Small intestine (tissue), 7 donors: Measurements from ENCODE around the gene TRIM67. TPM values are rescaled to one million over a fixed set of nuclear protein-coding genes. Genes with fewer than 3 reads are reported as not detected.
"Not testable (repeated sequence)": the region's sequence is repeated elsewhere in the genome, so short reads cannot be mapped to it uniquely, and the experiment has no call there.

ENCODE experiments used
- DNase-seq, 2 donors: peaks; one replicate each; pipeline versions ENCODE4 v3.0.0 to v3.0.0-alpha.2; 2013
- FAIRE-seq: peaks from 2 replicates; lab custom pipeline; 2012; peaks lifted over from hg19 to GRCh38; lab: Jason Lieb, UNC
- H3K27ac ChIP-seq, 3 donors: one replicate each; pipeline ENCODE4 v1.5.1; 2013; ENCODE audit warnings: low read length in 2 of 3, mild to moderate bottlenecking in 2 of 3, control low read depth in 1 of 3, inconsistent platforms in 1 of 3, low read depth in 1 of 3, moderate library complexity in 1 of 3
- H3K27me3 ChIP-seq, 3 donors: one replicate each; pipeline ENCODE4 v1.6.1; 2013; ENCODE audit warnings: low read length in 3 of 3, inconsistent platforms in 1 of 3; ENCODE audit not compliant: control insufficient read depth in 3 of 3, insufficient read depth in 3 of 3
- H3K36me3 ChIP-seq, 3 donors: one replicate each; pipeline ENCODE4 v1.6.1; 2013; ENCODE audit warnings: low read length in 3 of 3, inconsistent platforms in 1 of 3, low read depth in 1 of 3, mild to moderate bottlenecking in 1 of 3, moderate library complexity in 1 of 3; ENCODE audit not compliant: control insufficient read depth in 3 of 3, insufficient read depth in 2 of 3
- H3K4me1 ChIP-seq, 3 donors: one replicate each; pipeline ENCODE4 v1.6.1; 2013; ENCODE audit warnings: low read length in 2 of 3, inconsistent platforms in 1 of 3, low read depth in 1 of 3, mild to moderate bottlenecking in 1 of 3, moderate library complexity in 1 of 3; ENCODE audit not compliant: control insufficient read depth in 3 of 3, insufficient read depth in 2 of 3
- H3K4me3 ChIP-seq, 3 donors: one replicate each; pipeline ENCODE4 v1.5.1; 2013; ENCODE audit warnings: low read length in 3 of 3, control low read depth in 1 of 3, inconsistent platforms in 1 of 3, low read depth in 1 of 3, mild to moderate bottlenecking in 1 of 3, moderate library complexity in 1 of 3
- H3K9me3 ChIP-seq, 2 donors: one replicate each; pipeline ENCODE4 v1.6.1; 2013; ENCODE audit warnings: low read depth in 1 of 2, low read length in 1 of 2; ENCODE audit not compliant: control insufficient read depth in 2 of 2, insufficient read depth in 1 of 2
- WGBS, 3 donors: extraction: QIAGEN DNeasy Blood & Tissue Kit; methylation state at CpG; one replicate each; pipeline ENCODE4 v1.1.7; 2013; 5-methylcytosine and 5-hydroxymethylcytosine counted together
- polyA plus RNA-seq, 4 donors: library from polyadenylated mRNA; stranded (reverse) in 3 of 4; unstranded in 1 of 4; fragments of 200-250 nt in 3 of 4; fragments of 120-200 nt in 1 of 4; gene quantifications; one replicate each; pipeline versions ENCODE4 v1.2.1 to v1.2.3, GENCODE V29; 2013
- donor health status: healthy with polysubstance abuse.
- donor health status: control.
- donor health status: control.
- donor health status: Bipolar disorder and iron deficiency.
- donor health status: healthy.

The TRIM67 gene
- polyA plus RNA-seq, 4 donors, result under 0.01 to 0.39 (median 0.21) TPM; not detected in 1

DNA sequence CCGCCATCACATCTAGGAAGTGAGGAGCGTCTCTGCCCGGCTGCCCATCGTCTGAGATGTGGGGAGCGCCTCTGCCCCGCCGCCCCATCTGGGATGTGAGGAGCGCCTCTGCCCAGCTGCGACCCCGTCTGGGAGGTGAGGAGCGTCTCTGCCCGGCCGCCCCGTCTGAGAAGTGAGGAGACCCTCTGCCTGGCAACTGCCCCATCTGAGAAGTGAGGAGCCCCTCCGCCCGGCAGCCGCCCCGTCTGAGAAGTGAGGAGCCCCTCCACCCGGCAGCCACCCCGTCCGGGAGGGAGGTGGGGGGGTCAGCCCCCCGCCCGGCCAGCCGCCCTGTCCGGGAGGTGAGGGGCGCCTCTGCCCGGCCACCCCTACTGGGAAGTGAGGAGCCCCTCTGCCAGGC, 33.4 kb upstream of the TRIM67 start:
- not testable (repeated sequence) for FAIRE-seq, H3K27ac ChIP-seq, H3K36me3 ChIP-seq, H3K9me3 ChIP-seq, H3K4me1 ChIP-seq, H3K27me3 ChIP-seq, DNase-seq, H3K4me3 ChIP-seq
- 86 to 95% (median 91%) methylated on average over 4 to 27 of the region's 27 CpGs for WGBS, 3 donors

DNA sequence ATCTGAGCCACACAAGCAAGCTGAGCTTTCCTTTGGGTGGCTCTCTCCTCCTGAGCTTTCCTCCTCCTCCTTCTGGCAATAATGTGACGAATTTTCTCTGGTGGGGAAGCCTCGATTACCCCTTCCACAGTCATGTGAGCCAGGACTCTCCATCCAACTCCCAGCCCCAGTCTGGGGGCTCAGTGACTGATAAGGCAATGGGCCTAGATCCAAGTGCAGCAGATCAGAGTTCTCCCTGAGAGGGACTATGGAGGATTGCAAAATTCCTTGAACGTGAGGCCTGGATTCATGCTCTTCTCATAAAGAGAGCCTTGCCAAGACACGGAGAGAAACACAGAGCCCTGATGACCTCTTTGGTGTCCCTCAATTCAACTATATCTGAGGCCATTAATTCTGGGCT, 31.3 kb upstream of the TRIM67 start:
- H3K27ac ChIP-seq, result no peak overlapping the region
- peaks cover 0 to 3% of the 10 kb centered on the region in 2 donors for H3K9me3 ChIP-seq
- no peak overlapping the region for H3K4me3 ChIP-seq
- 67 to 72% (median 68%) methylated on average over 4 of the region's 4 CpGs for WGBS, 3 donors
- H3K27me3 ChIP-seq, result peaks cover 0 to 2% (median 0%) of the 10 kb centered on the region in 3 donors
- FAIRE-seq, result no peak
- no peak for DNase-seq
- no peaks in the 10 kb centered on the region for H3K36me3 ChIP-seq
- no peaks in the 10 kb centered on the region for H3K4me1 ChIP-seq

DNA sequence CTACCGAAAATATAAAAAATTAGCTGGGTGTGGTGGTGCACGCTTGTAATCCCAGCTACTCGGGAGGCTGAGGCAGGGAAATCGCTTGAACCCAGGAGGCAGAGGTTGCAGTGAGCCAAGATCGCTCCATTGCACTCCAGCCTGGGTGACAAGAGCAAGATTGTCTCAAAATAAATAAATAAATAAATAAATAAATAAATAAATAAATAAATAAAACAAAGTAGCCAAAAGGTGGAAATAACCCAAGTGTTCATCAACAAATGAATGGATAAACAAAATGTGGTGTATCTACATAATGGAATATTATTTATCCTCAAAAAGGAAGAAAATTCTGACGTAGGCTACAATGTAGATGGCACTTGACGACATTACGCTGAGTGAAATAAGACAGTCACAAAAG, 29.3 kb upstream of the TRIM67 start:
- WGBS, 3 donors, result 94 to 97% (median 95%) methylated on average over 8 of the region's 8 CpGs
- not testable (repeated sequence) for FAIRE-seq, H3K27ac ChIP-seq, H3K4me3 ChIP-seq, H3K4me1 ChIP-seq, H3K27me3 ChIP-seq, H3K9me3 ChIP-seq, H3K36me3 ChIP-seq, DNase-seq

DNA sequence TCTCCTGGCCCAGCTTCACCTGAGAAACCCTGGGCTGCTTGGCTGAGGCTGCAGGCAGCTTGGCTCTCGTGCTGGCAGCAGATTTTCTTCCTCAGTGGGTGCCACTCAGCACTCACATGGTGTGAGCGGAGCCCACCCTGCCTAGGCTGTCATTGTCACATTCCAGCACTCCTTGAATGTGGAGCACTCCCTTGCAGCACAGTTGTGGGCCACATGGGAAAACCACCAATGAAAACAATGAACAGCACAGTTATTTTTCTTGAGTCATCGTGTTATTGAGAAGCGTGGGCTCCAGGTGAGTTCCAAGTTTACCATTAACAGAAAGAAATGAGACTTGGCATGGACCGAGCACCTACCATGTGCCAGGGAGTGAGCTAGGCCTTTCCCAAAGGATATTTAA, 27.2 kb upstream of the TRIM67 start:
- Histone ChIP-seq H3K9me3 (no peaks in the 10 kb centered on the region), H3K4me1 (no peaks in the 10 kb centered on the region), H3K27ac (no peak overlapping the region), H3K4me3 (no peak overlapping the region), H3K36me3 (no peaks in the 10 kb centered on the region), H3K27me3 (no peaks in the 10 kb centered on the region)
- DNase-seq, result no peak
- no peak for FAIRE-seq
- 48 to 86% (median 50%) methylated on average over 5 of the region's 5 CpGs for WGBS, 3 donors

DNA sequence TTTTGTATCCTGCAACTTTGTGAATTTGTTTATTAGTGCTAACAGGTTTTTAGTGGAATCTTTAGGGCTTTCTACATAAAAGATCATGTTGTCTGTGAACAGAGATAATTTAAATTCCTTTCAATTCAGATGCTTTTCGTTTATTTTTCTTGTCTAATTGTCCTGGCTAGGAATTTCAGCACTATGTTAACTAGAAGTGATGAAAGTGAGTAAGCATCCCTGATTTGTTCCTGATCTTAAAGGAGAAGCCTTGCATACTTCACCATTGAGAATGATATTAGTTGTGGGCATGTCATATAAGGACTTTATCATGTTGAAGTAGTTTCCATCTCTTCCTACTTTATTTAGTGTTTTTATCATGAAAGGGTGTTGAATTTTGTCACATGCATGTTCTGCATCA, 23.6 kb upstream of the TRIM67 start:
- H3K4me3 ChIP-seq, result no peak overlapping the region
- FAIRE-seq (no peak), DNase-seq (no peak)
- 33 to 50% (median 35%) methylated on average over 1 of the region's 1 CpG for WGBS, 3 donors
- no peaks in the 10 kb centered on the region for H3K4me1 ChIP-seq
- no peaks in the 10 kb centered on the region for H3K9me3 ChIP-seq
- peaks cover 0 to 5% (median 0%) of the 10 kb centered on the region in 3 donors for H3K27me3 ChIP-seq
- H3K27ac ChIP-seq, result no peak overlapping the region
- H3K36me3 ChIP-seq, result no peaks in the 10 kb centered on the region

DNA sequence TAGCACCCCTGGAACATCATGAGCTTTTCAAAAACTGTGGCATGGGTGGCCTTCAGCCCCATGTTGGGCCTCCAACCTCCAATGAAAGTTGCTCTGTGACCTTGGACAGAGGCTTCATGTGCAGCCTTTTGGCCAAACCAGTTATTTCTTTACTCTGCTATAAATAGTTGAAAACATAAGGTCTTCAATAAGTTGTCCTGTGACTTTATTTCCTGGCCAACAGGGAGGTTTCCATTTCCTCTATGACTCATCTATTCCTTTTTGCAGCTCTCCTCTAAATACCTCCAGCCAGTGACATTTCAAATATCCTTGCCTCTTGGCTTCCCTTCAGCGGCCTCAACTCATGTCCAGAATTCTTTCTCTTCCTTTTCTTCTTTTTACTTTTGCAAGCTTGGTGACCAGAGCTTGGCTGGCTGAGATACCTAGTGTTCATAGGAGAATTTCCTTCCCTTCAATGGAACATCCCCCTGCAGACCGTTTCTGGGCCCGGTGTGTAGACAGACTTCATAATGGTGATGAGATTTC, 22.7 kb upstream of the TRIM67 start:
- Histone ChIP-seq H3K27ac (no peak overlapping the region), H3K36me3 (no peaks in the 10 kb centered on the region), H3K4me1 (no peaks in the 10 kb centered on the region), H3K4me3 (no peak overlapping the region), H3K27me3 (peaks cover 0 to 5% (median 0%) of the 10 kb centered on the region in 3 donors), H3K9me3 (no peaks in the 10 kb centered on the region)
- WGBS, 3 donors, result 73 to 86% (median 83%) methylated on average over 3 of the region's 3 CpGs
- DNase-seq, result no peak
- FAIRE-seq, result no peak

DNA sequence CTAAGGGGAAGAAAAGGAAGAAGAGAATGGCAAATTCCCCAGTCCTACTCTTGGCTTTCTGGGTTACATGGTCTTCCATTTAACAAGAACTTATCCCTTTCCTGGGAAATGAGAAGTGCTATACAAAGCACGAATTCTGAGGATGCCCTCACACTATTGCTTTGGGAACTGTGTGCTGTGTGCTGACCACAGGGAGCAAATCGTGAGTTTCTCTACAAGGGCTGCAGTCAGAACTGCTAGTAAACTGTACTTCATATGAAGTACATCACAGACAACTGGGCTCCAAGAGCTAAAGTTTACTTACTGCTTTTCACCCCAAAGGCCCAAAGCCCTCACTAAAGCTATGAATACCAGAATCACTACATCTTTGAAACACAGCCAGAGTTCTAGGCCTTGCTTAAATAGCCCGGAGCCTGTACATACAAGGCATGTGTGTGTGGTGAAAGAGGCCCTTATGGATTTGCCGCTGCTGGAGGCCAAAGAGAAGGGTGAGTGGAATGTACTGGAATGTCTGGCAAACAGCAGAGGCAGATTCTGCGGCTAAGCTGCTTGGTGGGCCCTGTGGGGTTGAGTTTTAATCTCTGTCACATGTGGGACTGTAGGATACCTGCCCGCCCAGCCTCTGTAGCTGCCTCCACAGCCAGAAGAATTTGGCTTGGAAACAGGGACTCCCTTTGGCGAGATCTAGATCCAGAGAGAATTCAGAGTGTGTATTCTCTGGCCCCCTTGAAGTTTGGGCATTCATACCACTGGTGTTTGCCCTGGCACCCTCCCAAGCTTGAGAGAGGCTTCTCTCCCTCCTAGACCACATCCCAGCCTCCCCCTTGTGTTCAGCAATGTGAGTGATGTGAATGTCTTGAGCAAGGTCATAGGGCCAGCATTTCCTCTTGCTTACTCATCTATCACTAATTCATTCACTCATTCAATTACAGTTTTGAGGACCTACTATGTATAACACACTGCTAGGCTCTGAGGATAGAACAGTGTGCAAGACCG, 21.9 kb upstream of the TRIM67 start:
- no peak for DNase-seq
- no peak overlapping the region for H3K27ac ChIP-seq
- H3K4me3 ChIP-seq, result no peak overlapping the region
- 69 to 74% (median 72%) methylated on average over 8 of the region's 8 CpGs for WGBS, 3 donors
- FAIRE-seq, result no peak
- no peaks in the 10 kb centered on the region for H3K36me3 ChIP-seq
- H3K9me3 ChIP-seq, result no peaks in the 10 kb centered on the region
- no peaks in the 10 kb centered on the region for H3K4me1 ChIP-seq
- H3K27me3 ChIP-seq, result peaks cover 0 to 5% (median 0%) of the 10 kb centered on the region in 3 donors

DNA sequence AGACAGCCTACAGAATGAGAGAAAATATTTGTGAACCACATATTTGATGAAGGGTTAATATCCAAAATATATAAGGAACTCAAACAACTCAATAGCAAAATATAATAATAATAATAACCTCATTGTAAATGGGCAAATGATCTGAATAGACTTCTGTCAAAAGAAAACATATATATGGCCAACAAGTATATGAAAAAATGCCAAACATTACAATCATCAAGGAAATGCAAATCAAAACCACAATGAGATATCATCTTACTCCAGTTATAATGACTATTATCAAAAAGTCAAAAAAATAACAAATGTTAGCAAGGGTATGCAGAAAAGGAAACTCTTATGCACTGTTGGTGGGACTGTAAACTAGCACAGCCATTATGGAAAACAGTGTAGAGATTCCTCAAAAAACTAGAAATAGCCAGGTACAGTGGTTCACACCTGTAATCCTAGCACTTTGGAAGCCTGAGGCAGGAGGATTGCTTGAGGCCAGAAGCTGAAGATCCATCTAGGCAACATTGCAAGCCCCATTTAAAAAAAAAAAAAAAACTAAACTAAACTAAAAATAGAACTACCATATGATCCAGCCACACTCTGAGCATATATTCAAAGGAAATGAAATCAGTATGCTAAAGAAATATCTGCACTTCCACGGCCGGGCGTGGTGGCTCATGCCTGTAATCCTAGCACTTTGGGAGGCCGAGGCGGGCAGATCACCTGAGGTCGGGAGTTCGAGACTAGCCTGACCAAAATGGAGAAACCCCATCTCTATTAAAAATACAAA, 17.3 kb upstream of the TRIM67 start:
- DNase-seq (no peak), FAIRE-seq (no peak)
- Histone ChIP-seq H3K27me3 (peaks cover 0 to 10% (median 10%) of the 10 kb centered on the region in 3 donors), H3K4me3 (no peak overlapping the region), H3K4me1 (no peaks in the 10 kb centered on the region), H3K27ac (no peak overlapping the region), H3K36me3 (no peaks in the 10 kb centered on the region), H3K9me3 (no peaks in the 10 kb centered on the region)
- WGBS, 3 donors, result 82 to 92% (median 83%) methylated on average over 7 of the region's 7 CpGs
